Thyroid gland (tissue), 4 donors: Measurements from ENCODE around the gene ARPC4. TPM values are rescaled to one million over a fixed set of nuclear protein-coding genes. Genes with fewer than 3 reads are reported as not detected.

Source experiments
- DNase-seq, 2 donors: peaks; one replicate each; pipeline ENCODE4 v3.0.0-alpha.2; 2019
- H3K27ac ChIP-seq, 3 donors: fragments of 200-600 bp; sonication (generic); 1 replicate in 2 of 3; 2 replicates in 1 of 3; pipeline ENCODE4 v1.5.1; 2016 to 2019; ENCODE audit warnings: mild to moderate bottlenecking in 1 of 3, moderate library complexity in 1 of 3
- H3K27me3 ChIP-seq: fragments of 200-600 bp; sonication (generic); one replicate; pipeline ENCODE4 v1.5.1; 2019
- H3K36me3 ChIP-seq, 2 donors: fragments of 200-600 bp; sonication (generic); one replicate each; pipeline ENCODE4 v1.5.1; 2016 to 2019
- H3K4me1 ChIP-seq, 2 donors: fragments of 200-600 bp; sonication (generic); one replicate each; pipeline ENCODE4 v1.5.1; 2017 to 2019
- H3K4me3 ChIP-seq, 3 donors: fragments of 200-600 bp; sonication (generic); replicated peaks in 1 of 3; 1 replicate in 2 of 3; 2 replicates in 1 of 3; pipeline ENCODE4 v1.5.1; 2016; ENCODE audit warnings: mild to moderate bottlenecking in 1 of 3
- H3K9me3 ChIP-seq: fragments of 200-600 bp; sonication (generic); one replicate; pipeline ENCODE4 v1.5.1; 2017
- POLR2A ChIP-seq, 2 donors: fragments of 450-650 bp; IDR thresholded peaks; one replicate each; pipeline ENCODE4 v1.6.1; 2017; ENCODE audit warnings: antibody characterized with exemption in 2 of 2, mild to moderate bottlenecking in 2 of 2, moderate library complexity in 1 of 2
- WGBS, 2 donors: methylation state at CpG; one replicate each; pipeline ENCODE4 v1.1.5; 2017; 5-methylcytosine and 5-hydroxymethylcytosine counted together
- intact Hi-C: fragments of 100-400 bp; cut with DNase I; formaldehyde crosslinking; loops from one replicate; pipeline ENCODE4 v1.15.1; 2023
- total RNA-seq, 4 donors: library from RNA; depleted of rRNA; stranded (reverse); fragments of >200 nt; gene quantifications; one replicate each; pipeline ENCODE4 v1.2.3, GENCODE V29; 2016
- TF ChIP-seq, protein P1 (sequence below), 6 experiments: fragments of 200-600 bp in 3 of 6; fragments of 450-650 bp in 3 of 6; sonication (generic) in 3 of 6; IDR thresholded peaks; one replicate each; pipeline ENCODE4 v1.5.1; 2016 to 2019; ENCODE audit warnings: antibody characterized with exemption in 6 of 6, mild to moderate bottlenecking in 2 of 6, inconsistent platforms in 1 of 6, moderate library complexity in 1 of 6

The ARPC4 gene
- total RNA-seq, 4 donors from 2014 or later, result 155 to 232 (median 187) TPM

DNA sequence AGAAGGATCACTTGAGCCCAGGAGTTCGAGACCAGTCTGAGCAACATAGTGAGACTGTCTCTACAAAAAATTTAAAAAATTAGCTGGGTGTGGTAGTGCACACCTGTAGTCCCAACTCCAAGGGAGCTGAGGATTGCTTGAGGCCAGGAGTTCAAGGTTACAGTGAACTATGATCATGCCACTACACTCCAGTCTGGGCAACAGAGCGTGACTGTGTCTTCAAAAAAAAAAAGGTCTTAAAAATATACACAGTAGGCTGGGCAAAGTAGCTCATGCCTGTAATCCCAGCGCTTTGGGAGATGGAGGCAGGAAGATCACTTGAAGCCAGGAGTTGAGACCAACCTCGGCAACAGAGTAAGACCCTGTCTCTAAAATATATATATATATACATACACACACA, 12.0 kb upstream of the ARPC4 start:
- TF ChIP-seq POLR2A (IDR thresholded peaks at IDR 0.05), result no peak
- TF ChIP-seq, protein P1, sequence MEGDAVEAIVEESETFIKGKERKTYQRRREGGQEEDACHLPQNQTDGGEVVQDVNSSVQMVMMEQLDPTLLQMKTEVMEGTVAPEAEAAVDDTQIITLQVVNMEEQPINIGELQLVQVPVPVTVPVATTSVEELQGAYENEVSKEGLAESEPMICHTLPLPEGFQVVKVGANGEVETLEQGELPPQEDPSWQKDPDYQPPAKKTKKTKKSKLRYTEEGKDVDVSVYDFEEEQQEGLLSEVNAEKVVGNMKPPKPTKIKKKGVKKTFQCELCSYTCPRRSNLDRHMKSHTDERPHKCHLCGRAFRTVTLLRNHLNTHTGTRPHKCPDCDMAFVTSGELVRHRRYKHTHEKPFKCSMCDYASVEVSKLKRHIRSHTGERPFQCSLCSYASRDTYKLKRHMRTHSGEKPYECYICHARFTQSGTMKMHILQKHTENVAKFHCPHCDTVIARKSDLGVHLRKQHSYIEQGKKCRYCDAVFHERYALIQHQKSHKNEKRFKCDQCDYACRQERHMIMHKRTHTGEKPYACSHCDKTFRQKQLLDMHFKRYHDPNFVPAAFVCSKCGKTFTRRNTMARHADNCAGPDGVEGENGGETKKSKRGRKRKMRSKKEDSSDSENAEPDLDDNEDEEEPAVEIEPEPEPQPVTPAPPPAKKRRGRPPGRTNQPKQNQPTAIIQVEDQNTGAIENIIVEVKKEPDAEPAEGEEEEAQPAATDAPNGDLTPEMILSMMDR (IDR thresholded peaks at IDR 0.05), result no peak
- Histone ChIP-seq H3K27me3 (no peaks in the 10 kb centered on the region), H3K36me3 (peaks cover 14 to 32% of the 10 kb centered on the region in 2 donors), H3K4me1 (peaks cover 0 to 45% of the 10 kb centered on the region in 2 donors), H3K4me3 (no peak overlapping the region), H3K27ac (peak overlapping the region; percentile 43 to 76 (median 49)), H3K9me3 (no peaks in the 10 kb centered on the region)
- intact Hi-C loops, result no loop called here
- no peak for DNase-seq
- WGBS, 2 donors, result 66 to 70% methylated on average over 4 of the region's 4 CpGs

DNA sequence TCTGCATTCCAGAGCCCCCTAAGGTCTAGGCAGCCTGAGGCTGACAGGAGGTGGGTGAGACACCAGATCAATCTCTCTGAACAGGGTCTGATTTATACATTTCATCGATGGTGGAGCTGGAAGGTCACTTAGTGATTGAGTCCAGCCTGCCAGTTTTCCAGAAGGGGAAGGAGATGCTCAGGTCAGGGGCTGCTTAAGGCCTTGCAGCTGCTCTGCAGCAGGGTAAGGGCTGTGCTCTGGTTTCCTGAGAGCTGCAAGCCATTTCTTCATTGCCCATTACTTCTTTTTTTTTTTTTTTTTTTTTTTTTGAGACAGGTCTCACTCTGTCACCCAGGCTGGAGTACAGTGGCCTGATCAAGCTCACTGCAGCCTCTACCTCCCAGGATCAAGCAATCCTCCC, 11.3 kb upstream of the ARPC4 start:
- Histone ChIP-seq H3K4me1 (peaks cover 0 to 45% of the 10 kb centered on the region in 2 donors), H3K36me3 (peaks cover 14 to 36% of the 10 kb centered on the region in 2 donors), H3K27me3 (no peaks in the 10 kb centered on the region), H3K9me3 (no peaks in the 10 kb centered on the region), H3K4me3 (no peak overlapping the region), H3K27ac (peak overlapping the region; percentile 43 to 76 (median 49))
- WGBS, 2 donors, result 87 to 93% methylated on average over 1 of the region's 1 CpG
- TF ChIP-seq, protein P1 (IDR thresholded peaks at IDR 0.05), result no peak
- TF ChIP-seq POLR2A (IDR thresholded peaks at IDR 0.05), result no peak
- intact Hi-C loops, result no loop called here
- DNase-seq, result no peak

DNA sequence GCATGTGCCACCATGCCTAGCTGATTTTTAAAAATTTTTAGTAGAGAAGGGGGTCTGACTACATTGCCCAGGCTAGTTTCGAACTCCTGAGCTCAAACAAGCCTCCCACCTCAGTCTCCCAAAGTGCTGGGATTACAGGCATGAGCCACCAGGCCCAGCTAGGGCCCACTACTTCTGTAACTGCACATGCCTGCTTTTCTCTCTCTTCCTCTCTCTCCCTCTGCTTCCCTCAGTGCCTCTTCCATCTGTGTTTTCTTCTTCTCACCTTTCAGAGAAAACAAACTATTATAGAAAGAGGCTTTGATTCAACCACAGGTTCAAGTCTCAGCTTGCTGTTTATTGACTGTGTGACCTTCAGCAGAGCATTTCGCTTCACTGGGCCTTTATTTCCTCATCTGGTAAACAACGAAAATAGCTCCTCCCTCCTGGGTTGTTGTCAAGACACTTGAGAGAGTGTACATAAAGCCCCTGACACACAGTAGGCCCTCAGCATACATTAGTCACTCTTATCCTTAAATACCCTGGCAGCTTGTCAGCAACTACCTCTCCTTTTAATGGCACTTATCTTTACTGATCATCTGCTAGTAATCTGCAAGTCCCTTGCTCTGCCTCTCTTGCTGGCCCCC, 10.8 kb upstream of the ARPC4 start:
- DNase-seq, result no peak
- Histone ChIP-seq H3K9me3 (no peaks in the 10 kb centered on the region), H3K4me3 (no peak overlapping the region), H3K4me1 (peaks cover 0 to 45% of the 10 kb centered on the region in 2 donors), H3K27me3 (no peaks in the 10 kb centered on the region), H3K27ac (peak overlapping the region in 2 of 3 donors; percentile 43 to 49), H3K36me3 (peaks cover 18 to 36% of the 10 kb centered on the region in 2 donors)
- TF ChIP-seq POLR2A (IDR thresholded peaks at IDR 0.05), result no peak
- TF ChIP-seq, protein P1 (IDR thresholded peaks at IDR 0.05), result no peak
- intact Hi-C loops, result no loop called here
- 80 to 92% methylated on average over 3 of the region's 3 CpGs for WGBS, 2 donors

DNA sequence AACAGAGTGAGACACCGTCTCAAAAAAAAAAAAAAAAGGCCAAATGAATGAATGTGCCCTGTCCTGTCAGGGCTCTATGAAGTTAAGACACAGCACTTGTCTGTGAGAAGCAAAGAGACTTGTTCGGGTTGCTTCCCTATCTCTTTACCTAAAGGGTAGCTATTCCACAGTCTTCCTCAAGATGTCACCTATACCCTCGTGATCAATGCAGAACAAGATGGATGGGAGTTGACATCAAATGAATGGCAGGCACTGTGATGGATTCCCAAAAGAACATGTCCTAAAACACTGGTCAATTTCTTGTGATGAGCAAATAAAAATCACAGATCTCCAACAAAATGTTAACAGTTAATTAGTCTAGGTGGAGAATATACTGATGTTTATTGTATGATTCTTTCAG, 10.1 kb upstream of the ARPC4 start:
- TF ChIP-seq, protein P1 (IDR thresholded peaks at IDR 0.05), result no peak
- TF ChIP-seq POLR2A (IDR thresholded peaks at IDR 0.05), result no peak
- WGBS, 2 donors, result 46 to 63% methylated on average over 3 of the region's 3 CpGs
- Histone ChIP-seq H3K4me1 (peaks cover 0 to 44% of the 10 kb centered on the region in 2 donors), H3K9me3 (no peaks in the 10 kb centered on the region), H3K4me3 (no peak overlapping the region), H3K27ac (no peak overlapping the region), H3K36me3 (peaks cover 23 to 36% of the 10 kb centered on the region in 2 donors), H3K27me3 (no peaks in the 10 kb centered on the region)
- no peak for DNase-seq
- intact Hi-C loops, result no loop called here

DNA sequence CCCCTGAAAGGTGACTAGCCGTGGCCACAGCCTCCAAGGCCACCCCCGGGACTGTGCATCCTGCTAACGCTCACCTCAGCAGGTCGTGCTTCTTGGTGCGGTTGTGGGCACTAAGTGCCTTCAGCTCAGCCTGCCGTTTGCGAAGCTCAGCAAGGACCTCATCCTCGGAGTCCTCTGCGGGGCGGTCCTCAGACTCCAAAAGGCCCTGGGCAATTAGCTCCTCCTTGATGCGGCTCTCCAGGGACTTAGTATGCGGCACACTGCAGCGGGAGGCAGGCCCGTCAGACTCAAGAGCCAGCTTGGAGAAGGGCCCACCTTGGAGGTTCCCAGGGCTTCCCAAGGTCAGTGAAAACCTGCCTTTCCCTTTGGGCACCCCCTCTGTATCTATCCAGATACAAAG, 8.9 kb upstream of the ARPC4 start:
- Histone ChIP-seq H3K4me3 (no peak overlapping the region), H3K27ac (no peak overlapping the region), H3K36me3 (peaks cover 24 to 36% of the 10 kb centered on the region in 2 donors), H3K27me3 (no peaks in the 10 kb centered on the region), H3K4me1 (peaks cover 0 to 36% of the 10 kb centered on the region in 2 donors), H3K9me3 (no peaks in the 10 kb centered on the region)
- no peak for DNase-seq
- WGBS, 2 donors, result 93 to 96% methylated on average over 6 to 12 of the region's 14 CpGs
- no peak for TF ChIP-seq POLR2A (IDR thresholded peaks at IDR 0.05)
- TF ChIP-seq, protein P1 (IDR thresholded peaks at IDR 0.05), result no peak
- intact Hi-C loops, result no loop called here
